COLO668 (cell line): ENCODE data around the gene CDK2.
A peak's percentile ranks its signal among the peaks of the same experiment; 100 is the strongest.

ENCODE experiments used
- DNase-seq: peaks from one replicate; lab custom pipeline; 2025; ENCODE audit not compliant: unreplicated experiment; lab: John Stamatoyannopoulos, UW

CDK2 gene

DNA sequence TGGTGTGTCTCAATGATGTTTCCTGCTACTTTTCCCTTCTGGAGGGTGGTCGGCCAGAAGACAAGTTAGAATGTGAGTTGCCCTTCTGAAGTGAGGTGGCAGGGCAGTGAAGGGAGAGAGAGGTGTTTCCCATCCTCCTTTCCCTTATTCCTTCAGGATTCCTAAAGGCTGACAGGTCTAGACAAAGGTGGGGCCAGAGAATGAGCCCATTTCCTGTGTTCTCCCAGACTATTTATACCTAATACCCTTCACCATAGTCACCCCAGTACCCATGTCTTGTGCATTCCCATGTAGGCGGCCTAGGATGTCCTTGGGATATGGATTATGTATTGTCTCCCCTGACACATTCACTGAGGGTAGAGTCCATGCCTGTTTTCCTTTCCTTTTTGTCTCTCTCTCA is 28.6 kb upstream of the CDK2 start:
- no peak for DNase-seq

DNA sequence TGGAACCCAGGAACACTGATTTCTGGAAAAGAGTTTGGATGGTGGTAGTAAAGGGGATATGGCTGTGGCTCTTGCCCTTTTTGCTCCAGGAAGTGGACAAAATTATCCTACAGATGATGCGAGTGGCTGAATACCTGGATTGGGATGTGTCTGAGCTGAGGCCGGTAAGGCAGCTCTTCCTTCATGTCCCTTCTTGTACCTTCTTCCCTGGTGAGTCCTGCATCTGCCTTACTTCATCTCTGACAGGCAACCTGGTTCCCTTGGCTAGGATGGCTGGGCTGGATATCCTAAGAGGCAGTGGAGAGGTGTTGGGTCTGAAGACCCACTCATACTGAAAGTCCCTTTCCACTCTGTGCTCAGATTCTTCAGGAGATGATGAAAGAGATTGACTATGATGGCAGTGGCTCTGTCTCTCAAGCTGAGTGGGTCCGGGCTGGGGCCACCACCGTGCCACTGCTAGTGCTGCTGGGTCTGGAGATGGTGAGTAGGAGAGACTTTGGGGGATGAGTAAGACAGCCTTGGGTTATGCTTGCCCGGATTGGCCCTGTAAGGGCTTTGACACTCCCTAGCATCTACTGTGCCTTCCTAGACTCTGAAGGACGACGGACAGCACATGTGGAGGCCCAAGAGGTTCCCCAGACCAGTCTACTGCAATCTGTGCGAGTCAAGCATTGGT is 27.7 kb upstream of the CDK2 start:
- DNase-seq = no peak

DNA sequence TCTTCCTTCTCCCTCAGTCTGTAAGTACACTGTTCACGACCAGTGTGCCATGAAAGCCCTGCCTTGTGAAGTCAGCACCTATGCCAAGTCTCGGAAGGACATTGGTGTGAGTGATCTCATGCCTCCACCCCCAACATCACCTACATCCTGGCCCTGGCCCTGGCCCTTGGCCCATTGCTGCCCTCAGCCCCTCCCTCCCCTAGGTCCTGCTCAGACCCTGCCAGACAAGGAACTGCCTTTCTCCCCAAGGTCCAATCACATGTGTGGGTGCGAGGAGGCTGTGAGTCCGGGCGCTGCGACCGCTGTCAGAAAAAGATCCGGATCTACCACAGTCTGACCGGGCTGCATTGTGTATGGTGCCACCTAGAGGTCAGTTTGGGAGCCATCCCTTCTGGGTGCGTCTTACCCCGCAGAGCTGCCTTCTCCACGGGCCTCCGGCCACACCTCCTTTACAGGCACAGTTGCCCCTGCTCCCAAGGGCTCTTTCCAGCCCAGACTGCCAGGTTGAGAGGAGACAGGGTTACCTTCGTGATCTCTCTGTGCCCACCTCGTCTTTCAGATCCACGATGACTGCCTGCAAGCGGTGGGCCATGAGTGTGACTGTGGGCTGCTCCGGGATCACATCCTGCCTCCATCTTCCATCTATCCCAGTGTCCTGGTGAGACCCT is 26.4 kb upstream of the CDK2 start:
- DNase-seq = peak; percentile 63

DNA sequence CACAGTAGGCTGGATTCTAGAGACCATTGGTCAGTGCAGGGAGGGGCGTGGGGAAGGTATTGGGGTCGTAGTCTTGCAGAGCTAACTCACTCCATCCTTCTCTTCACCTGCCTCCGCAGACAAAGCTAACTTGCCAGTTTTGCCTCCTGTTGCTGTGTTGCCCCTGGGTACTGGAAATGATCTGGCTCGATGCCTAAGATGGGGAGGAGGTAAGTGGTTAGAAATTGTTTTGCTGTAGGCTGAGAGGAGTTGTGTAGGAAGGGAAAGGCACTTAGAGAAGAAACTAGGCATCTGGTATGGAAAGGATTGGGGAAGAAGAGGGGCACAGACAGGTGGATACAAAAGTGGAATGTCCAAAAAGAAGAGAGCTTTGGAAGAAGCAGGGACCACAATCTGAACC is 24.6 kb upstream of the CDK2 start:
- DNase-seq = no peak

DNA sequence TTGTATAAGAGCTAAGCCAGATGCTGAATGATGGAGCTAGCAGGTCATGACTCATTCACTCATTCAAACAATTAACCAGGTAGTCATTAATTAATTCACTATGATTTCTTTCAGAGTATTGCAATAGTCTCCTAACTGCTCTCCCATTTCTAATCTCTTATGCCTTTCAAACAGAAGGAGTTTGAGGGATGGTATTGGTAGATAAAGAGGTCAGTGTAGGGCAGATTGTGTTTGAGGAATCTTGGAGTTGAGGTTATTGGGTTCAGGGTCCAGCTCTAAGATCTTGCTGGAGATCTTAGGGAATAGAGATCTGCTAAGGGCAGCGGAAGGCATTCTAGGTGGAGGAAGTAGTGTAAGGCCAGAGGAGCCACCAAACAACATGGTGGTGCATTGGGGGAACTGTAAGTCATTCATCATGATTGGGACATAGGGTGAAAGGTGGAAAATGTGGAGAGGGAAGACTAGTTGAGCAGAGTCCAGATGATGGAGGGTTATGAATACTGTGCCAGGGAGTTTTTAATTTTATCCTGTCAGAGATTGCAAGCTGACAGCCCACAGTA is 24.0 kb upstream of the CDK2 start:
- no peak for DNase-seq

DNA sequence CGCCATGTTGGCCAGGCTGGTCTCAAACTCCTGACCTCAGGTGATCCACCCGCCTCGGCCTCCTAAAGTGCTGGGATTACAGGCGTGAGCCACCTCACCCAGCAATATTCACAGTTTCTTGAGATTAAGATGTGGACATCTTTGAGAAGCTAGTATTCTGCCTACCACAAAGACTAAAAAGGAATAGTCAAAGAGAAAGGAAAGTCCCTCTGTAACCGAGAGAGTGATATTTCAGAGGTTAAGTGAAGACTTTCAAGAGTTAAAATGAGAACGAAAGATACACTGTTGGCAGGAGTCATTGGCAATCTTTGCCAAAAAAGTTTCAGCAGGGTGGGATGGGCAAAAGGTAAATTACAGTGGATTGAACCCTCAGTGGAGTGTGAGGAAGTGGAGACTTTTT is 20.1 kb upstream of the CDK2 start:
- no peak for DNase-seq

DNA sequence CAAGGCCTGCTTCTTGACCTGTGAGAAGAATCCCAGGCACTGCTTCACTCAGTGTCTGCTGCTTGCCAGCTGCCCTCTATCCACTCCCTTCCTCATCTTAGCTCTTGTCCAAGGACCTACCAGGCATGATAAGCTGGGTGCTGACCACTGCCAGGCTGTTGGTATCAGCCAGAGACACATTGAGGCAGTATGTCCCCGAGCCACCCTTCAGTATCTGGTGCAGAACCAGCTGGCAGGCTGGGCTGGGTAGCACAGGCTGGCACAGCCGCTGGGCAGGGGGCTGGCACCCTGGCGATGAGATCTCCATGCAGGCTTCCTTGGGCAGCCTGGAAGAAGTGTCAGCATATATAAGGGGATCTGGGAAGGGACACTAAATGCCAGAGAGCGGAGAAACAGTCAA is 11.3 kb upstream of the CDK2 start:
- no peak for DNase-seq

DNA sequence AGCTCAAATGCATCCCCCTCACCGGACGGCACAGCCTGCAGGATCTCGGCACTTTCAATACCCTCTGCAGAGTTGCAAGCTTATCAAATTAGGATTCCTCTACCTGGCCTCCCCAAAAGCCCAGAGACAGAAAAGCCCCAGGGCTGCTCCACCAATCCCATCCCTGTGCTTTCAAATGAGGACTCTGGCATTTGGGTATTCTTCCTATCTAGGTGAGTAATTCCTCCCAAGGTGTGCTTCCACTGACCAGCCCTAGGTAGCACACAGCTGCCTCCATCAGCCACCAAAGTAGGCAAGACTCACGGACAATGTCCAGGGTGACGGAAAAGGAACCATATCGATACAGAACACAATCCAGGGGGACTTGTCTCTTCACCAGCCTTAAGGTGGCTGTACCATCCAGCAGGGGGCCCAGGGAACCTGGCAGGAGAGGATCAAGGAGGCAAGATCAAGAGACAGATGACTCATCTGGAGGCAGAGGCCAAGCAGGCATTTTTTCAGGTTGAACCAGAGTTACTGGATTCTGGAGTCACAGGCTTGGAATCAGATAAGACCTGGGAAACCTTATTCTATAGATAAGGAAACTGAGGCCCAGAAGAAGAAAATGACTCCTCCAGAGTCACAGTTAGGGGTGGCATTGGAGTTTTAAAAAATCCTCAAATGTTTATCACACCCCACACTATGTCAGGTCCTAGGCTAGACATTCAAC is 10.7 kb upstream of the CDK2 start:
- no peak for DNase-seq

DNA sequence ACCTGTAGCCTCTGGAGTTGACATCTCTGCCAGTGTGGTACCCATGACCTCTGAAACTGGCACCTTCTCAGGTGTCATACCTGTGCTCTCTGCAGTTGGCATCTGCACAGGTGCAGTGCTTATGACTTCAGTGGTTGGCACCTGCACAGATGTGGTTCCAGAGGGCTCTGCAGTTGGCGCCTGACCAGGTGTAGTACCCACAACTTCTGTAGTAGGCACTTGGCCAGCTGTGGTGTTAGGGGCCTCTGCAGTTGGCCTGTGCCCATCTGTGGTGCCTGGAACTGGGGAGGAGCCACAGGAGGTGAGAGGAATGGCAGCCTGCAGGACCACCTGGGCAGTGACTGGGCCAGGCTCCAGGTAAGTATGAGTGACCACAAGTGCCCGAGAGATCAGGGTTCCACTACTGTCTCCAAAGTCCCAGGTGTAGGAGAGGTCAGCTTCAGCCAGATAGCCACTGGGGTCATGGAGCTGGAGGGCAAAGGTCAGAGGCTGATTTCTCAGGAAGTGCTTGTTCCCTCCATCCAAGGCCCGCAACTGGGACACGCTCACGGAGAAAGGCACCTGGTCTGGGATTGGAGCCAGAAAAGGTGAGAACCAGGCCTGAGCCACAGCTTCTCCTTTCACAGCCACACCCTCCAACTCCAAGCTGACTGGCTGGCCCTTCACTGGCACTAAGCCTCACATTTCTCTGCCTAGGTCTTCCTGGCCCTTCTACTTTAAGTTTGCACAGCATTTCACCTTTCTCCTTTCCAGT is 9.3 kb upstream of the CDK2 start:
- no peak for DNase-seq

DNA sequence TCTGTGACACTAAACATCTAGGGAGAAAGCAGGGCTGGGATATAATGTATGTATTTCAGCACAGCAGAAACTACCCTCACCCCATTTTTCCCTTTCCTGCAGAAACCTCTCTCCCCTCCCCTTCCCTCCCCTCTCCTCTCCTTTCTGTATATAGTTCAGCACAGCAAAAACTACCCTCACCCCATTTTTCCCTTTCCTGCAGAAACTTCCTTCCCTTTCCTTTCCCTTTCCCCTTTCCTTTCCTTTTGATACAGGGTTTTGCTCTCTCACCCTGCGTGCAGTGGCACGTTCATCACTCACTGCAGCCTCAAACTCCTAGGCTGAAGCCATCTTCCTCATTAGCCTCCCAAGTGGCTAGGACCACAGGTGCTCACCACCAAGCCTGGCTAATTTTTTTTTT is 2.9 kb upstream of the CDK2 start:
- no peak for DNase-seq

DNA sequence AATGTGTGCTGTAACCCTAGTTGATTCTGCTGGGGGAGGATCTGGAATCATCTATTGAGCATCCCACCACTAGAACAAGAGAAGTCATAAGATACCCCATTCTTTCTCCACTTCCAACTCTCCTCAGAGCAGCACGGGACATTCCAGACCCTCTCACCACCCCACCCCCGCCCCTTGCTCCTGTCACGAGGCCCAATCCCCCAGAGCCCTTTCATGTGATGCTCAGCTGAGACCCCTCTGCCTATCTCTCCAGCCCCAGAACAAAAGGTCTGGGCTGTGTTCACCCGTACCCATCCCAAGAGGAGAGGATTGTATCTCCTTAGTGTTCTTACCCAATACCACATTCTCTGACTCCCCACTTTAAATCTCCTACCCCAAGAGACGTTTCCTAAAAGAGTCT is 1.4 kb upstream of the CDK2 start:
- DNase-seq = no peak

DNA sequence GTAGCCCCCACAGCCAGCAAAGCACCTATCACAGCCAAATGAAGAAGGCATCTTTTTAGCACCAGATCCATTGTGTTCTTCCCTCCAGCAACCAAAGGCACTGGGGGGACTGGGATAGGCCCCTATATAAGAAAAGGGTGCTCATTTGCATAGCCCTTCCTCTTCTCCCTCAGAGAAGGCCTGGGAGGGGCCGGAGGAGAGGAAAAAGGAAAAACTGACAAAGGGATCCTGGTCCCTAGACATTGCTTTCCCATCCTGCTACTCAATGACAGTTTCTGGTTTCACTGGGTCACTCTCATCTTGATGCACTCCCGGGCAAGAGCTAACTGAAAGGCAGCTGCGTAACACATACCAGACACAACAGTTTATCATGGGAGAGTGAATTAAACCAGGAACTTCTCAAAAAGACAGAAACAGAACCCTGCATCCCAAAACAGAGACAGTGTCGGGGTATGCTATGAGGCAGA is 656 bp upstream of the CDK2 start, which contains the start of gene PMEL:
Gene PMEL, minus strand, starts transcription at position 102 of the 467 bp plus-strand sequence. Its CDS starts 31 bp downstream, at position 71.
- peak; percentile 5 for DNase-seq

DNA sequence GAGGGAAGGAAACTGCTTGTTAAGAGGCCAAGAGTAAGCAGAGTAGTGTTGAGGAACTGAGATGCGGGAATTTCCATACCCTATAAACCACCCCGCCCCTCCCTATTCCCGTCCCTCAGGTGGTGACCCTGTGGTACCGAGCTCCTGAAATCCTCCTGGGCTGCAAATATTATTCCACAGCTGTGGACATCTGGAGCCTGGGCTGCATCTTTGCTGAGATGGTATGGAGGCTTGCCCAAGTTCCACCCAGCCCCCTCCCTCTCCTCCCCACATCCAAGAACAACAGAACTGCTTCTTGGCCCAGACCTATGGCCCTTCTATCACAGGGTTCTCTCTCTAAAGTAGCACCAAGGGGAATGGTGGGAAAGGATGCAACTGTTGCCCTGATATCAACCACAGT is 2.7 kb downstream of the CDK2 start:
- DNase-seq = no peak

DNA sequence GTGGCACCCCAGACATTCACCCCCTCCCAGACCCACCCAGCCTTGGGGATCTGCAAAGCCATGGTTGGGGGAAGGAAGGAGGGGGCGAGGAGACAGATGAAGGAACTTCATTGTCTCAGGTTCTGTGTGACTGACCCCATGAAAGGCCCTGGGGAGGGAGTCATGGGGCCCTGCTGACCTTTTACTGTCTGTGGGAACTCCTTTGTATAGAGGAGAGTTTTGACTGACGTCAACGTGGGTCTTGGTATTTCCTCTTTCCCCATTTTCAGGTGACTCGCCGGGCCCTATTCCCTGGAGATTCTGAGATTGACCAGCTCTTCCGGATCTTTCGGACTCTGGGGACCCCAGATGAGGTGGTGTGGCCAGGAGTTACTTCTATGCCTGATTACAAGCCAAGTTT is 4.1 kb downstream of the CDK2 start:
- DNase-seq = no peak

DNA sequence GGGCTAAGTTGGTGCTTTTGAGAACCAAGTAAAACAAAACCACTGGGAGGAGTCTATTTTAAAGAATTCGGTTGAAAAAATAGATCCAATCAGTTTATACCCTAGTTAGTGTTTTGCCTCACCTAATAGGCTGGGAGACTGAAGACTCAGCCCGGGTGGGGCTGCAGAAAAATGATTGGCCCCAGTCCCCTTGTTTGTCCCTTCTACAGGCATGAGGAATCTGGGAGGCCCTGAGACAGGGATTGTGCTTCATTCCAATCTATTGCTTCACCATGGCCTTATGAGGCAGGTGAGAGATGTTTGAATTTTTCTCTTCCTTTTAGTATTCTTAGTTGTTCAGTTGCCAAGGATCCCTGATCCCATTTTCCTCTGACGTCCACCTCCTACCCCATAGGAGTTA is 5.4 kb downstream of the CDK2 start:
- DNase-seq = no peak

DNA sequence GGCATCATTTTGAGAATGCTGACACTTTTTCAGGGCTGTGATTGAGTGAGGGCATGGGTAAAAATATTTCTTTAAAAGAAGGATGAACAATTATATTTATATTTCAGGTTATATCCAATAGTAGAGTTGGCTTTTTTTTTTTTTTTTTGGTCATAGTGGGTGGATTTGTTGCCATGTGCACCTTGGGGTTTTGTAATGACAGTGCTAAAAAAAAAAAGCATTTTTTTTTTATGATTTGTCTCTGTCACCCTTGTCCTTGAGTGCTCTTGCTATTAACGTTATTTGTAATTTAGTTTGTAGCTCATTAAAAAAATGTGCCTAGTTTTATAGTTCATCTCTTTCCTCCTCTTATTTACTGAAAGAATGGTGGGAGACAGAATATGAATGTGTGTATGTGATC is 5.8 kb downstream of the CDK2 start:
- no peak for DNase-seq

DNA sequence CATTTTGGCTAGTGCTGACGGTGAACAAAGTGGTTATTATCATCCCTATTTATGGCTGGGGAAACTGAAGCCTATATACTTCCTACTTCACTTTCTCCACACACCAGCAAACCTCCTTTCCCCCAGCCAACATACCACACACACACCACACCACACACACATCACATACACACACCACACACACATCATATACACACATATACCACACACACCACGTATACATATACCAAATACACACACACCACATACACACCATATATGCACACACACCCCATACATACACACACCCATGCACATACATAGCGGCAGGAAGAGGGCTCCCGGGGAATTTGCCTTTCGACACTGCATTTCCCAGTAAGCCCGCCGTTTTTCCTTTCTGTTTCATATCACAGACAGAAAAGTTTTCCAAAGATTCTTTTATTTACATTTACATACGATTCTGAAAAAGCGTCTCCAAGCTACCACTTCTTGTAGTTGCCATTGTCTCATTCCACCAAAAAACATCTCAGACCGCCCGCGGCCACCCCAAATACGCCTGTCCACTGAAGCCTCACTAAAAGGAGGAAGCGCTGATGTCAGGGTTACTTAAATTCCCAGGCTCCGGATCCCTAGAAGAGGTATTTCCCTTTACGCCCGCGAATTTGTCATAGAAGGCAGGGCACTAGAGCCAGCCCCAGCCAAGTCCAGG is 6.4 kb downstream of the CDK2 start:
- DNase-seq = peak; percentile 14

DNA sequence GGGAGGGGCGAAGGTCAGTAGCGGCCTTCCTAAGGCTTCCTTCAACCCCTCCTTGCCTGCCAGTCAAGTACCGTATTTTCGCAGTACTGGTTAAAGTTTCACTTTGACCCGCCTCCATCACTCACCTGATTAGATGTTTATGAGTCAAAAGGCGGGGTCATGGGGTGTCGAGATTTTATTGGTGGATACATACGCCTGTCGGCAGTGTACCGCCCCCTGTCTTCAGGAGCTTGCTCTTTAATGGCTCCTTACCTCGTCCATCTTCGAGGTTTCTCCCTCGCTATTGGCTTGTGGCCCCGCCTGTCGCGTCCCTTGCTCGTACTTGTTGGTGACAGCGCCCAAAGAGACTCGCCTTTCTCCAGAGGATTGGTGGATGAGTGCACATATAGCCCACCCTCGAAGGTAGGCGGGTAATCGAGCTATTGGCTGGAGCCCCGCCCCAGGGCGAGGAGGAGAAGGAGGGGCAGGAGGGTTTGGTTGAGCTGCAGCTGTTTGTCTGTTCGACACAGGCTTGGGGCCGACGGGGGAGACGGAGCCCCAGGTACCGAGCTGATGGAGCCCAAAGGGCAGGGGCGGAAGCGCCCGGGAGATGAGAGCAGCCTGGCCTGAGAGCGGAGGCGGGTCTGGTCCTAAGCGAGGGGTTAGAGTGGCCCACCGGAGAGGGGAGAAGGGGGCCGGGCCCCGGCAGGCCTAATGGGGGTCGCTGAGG is 7.1 kb downstream of the CDK2 start, which contains the start of gene RAB5B:
Gene RAB5B, plus strand, starts transcription at position 480 of the 709 bp plus-strand sequence. CDS start 12,883 bp downstream, outside the sequence.
- peak; percentile 94 for DNase-seq

DNA sequence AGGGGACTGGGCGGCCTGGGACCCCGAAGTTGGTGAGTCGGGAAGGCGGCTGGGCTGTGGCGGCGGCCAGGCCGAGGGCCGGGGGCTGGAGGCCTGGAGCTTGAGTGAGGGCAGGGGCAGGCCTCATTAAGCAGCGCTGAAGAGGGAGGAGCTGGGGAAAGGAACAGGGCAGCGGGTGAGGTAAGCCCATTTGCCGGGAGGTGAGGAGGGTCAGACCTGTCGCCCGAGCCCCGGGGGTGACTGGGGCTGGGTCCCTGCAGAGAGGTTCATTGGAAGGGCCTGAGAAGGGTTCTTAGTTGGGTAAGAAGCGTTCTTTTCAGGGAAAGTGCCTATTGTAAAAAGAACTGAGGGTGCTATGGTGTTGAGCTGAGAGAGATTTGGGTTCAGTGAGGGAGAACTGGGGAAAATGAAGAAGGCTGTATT is 7.7 kb downstream of the CDK2 start:
- DNase-seq = peak; percentile 31

DNA sequence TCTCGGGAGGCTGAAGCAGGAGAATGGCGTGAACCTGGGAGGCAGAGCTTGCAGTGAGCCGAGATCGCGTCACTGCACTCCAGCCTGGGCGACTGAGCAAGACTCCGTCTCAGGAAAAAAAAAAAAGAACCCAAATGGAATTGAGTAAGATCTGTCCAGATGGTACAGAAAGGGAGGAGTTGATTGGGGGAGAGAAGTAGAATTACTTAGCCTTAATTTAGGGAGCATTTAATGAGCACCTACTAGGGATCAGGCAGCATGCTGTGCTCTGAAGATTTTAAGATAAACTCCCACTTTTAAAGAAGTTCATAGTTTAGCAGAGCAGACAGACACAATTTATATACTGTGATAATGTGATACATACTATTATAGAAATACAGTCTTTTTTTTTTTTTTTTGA is 11.8 kb downstream of the CDK2 start:
- DNase-seq = no peak
